Measurements from ENCODE around the gene RPH3AL.
"Not testable (repeated sequence)": the region's sequence is repeated elsewhere in the genome, so short reads cannot be mapped to it uniquely, and the experiment has no call there.

Gene RPH3AL

GRCh38 chr17:379531-380465, 27.2 kb upstream of the RPH3AL start:
- no peak for DNase-seq (ENCODE audit: low read depth in 2 of 2)

DNA sequence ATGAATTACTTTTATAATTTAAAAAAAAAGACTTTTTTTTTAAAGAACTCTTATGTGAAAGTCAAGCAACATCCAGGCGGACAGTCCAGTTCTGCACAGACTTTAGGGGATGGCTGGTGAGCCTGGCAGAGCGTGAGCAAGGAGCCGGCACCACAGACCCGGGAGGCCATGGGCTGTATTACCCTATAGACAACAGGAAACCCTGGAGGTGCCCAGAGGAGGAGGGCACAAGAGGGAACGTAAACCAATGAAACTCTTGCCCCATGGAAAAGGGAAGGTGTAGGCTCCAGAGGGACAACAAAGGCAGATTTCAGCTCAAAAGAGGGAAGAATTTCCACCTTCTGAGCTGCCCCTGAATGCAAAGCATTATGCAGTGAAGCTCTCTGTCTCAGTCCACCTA, 25.5 kb upstream of the RPH3AL start:
- no peak for DNase-seq (ENCODE audit: low read depth in 2 of 2)

DNA sequence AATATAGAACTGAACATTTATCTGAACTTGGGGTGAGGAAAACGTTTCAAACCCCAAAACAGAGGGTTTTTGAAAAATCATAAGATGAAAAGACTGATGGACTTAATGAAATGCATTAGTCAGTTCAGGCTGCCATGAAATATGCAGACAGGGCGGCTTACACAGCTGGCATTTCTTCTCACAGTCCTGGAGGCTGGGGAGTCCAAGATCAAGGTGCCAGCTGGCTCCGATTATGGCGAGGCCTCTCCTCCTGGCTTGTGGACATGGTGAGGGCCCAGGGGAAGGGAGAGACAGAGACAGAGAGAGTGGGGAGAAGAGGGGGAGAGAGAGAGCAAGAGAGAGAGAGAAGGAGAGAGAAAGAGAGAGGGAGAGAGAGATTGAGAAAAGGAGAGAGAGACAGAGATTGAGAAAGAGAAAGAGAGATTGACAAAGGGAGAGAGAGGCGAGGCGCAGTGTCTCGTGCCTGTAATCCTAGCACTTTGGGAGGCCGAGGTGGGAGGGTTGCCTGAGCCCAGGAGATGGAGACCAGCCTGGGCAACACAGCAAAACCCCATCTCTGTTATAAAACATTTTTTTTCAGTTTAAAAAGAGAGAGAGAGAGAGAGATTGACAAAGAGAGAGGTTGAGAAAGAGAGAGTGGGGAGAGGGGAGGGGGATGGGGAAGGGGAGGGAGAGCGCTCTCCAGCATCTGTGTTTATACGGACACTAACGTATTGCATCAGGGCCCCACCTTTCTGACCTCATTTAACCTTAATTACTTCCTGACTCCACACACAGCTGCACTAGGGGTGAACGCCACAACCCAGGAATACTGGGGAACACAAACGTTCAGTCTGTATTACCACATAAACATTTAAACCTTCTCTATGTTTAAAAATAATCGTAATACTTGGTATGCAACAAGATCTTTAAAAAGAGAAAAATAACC, 24.6 kb upstream of the RPH3AL start:
- no peak for DNase-seq (ENCODE audit: low read depth in 2 of 2)

DNA sequence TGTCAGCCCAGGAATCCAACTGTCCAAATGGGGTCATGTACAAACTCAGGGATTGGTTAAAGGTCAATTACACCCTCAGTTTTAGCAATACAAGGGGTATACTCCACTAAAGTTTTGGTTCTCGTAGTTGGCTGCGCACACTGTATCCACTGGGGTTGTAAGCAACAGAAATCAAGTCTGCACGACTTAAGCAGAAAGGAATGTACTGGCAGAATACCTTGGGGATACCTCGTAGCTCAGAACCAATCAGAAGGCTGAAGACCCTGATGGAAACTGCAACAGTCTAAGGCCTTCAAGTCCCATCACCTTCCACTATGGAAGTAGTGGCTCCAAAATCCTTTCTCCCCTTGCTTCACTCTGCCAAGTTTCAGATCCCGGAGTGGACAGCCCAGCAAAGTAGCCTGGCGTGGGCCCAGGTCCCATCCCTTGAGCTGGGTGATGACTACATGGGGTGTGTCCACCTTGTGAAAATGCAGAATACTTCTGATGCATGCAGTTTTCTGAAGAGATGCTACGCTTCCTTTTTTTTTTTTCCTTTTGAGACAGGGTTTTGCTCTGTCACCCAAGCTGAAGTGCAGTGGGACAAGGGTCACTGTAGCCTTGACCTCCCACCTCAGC, 21.1 kb upstream of the RPH3AL start:
- no peak for DNase-seq (ENCODE audit: low read depth in 2 of 2)

- no peak for DNase-seq (ENCODE audit: low read depth in 2 of 2)
Observed at GRCh38 chr17:372157-373152, 19.8 kb upstream of the RPH3AL start.

GRCh38 chr17:371583-371982, 19.0 kb upstream of the RPH3AL start:
- DNase-seq (ENCODE audit: low read depth in 2 of 2): no peak

GRCh38 chr17:367656-368055, 15.0 kb upstream of the RPH3AL start:
- DNase-seq (ENCODE audit: low read depth in 2 of 2): not testable (repeated sequence)

DNA sequence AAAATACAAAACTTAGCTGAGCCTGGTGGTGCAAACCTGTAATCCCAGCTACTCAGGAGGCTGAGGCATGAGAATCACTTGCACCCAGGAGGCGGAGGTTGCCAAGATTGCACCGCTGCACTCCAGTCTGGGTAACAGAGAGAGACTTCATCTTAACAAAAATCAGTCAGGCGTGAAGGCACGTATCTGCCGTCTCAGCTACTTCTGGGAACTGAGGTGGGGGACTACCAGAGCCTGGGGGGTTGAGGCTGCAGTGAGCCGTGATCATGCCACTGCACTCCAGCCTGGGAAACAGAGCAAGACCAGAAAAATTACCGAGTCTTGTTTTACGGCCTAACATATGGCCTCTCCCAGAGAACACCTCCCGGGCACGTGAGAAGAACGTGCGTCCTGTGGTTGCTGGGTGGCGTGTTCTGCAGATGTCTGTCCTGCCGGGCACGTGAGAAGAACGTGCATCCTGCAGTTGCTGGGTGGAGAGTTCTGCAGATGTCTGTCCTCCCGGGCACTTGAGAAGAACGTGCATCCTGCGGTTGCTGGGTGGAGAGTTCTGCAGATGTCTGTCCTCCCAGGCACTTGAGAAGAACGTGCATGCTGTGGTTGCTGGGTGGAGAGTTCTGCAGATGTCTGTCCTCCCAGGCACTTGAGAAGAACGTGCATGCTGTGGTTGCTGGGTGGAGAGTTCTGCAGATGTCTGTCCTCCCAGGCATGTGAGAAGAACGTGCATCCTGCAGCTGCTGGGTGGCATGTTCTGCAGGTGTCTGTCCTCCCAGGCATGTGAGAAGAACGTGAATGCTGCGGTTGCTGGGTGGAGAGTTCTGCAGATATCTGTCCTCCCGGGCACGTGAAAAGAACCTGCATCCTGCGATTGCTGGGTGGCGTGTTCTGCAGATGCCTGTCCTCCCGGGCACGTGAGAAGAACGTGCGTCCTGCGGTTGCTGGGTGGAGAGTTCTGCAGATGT, 14.3 kb upstream of the RPH3AL start:
- DNase-seq (ENCODE audit: low read depth in 2 of 2): not testable (repeated sequence)

GRCh38 chr17:364766-365165, 12.2 kb upstream of the RPH3AL start:
- DNase-seq (ENCODE audit: low read depth in 2 of 2): no peak

DNA sequence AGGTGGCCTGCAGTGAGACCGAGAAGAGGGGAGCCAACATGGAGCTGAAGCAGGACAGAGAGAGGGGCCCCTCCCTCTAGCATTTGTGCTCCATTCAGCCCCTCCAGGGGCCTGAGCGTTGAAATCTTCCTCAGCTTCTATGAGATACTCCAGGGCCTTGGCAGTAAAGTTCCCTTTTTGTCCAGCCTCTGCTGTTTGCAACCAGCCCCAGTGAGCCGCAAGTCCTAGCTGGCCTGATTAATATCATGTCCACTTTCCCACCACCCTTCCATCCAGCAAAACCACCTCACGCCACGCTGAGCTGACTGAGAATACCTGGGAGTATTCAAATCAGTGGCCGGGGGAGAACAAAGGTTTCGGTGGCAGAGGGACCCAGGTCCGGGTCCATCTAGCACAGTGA, 11.7 kb upstream of the RPH3AL start:
- DNase-seq (ENCODE audit: low read depth in 2 of 2): no peak

GRCh38 chr17:362721-363120, 10.1 kb upstream of the RPH3AL start:
- DNase-seq (ENCODE audit: low read depth in 2 of 2): no peak

DNA sequence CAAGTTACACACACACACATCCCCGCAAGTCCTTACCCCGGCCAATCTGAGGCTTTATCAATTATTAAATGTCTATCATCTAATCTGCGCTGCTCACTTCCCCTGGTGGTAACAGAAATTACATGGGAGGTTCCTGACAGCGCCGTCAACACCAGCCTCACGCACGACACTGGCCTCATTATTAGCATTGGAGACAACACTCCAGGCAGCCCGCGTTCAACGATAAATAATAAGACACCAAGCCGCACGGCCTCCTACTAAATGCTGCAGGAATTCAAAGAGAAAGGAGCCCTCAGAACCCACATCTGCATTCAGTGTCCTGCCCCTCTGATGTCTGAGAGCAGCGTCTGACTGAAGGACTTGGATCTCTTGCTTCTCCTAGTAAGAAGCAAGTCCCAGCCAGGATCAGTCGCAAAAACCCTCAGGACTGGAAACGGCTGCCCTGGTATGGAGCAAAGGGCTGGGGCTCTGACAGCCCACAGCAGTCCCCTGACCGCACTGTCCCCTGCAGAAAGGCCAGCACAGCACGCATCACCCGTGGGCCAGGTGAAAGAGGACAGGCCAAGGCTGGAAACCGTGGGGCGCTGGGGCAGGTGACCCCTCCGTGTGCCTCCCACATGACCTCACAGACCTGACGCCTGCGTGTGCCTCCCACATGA, 7.6 kb upstream of the RPH3AL start:
- DNase-seq (ENCODE audit: low read depth in 2 of 2): no peak

DNA sequence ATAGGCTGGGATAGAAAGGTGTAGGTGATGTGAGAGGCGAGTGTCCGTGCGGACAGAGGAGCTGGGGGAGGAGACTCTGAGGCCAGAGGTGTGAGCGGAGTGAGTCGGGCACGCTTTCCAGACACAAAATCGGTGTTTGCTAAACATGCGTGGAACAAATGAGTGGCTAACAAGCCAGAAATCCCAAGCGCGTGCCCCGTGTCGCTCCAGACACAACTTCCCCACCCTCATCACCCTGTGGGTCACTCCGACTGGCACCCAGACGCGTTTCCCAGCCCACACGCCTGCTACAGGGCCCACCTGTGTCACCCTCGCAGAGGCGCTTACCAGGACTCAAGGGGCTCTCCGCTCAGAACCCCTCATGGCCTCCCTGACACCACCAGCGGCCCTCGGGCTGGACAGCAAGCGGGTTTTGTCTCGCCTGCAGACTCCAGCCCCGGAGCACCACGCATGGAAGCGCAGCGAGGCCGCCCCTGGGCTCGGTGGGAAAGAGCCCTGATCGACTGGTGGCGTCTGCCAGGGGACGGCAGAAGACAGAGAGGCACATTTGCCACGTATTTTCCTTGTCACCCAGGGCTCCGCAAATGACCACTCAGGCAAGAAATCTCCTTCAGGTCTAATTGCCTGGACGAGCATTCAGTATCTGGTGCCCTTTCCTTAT, 6.0 kb upstream of the RPH3AL start:
- no peak for DNase-seq (ENCODE audit: low read depth in 2 of 2)

DNA sequence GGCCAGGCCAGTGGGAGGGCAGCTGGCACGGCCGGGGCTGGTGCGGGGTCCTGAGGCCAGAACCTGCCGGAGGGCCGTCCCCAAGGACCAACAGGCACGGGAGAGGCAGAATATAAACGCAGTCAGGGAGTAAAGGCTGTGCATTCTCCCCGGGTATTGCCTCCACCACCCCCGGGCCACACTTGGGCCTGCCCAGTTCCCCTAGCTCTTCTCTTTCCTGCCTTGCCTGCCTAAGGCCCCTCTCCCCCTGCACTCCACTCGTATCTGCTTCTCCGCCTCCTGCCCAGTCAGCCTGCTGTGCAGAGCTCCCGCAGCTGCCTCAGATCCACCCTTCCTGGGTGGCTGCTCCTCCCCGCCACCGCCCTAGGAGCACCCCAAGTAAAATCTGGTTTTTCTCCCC, 5.0 kb upstream of the RPH3AL start:
- no peak for DNase-seq (ENCODE audit: low read depth in 2 of 2)

DNA sequence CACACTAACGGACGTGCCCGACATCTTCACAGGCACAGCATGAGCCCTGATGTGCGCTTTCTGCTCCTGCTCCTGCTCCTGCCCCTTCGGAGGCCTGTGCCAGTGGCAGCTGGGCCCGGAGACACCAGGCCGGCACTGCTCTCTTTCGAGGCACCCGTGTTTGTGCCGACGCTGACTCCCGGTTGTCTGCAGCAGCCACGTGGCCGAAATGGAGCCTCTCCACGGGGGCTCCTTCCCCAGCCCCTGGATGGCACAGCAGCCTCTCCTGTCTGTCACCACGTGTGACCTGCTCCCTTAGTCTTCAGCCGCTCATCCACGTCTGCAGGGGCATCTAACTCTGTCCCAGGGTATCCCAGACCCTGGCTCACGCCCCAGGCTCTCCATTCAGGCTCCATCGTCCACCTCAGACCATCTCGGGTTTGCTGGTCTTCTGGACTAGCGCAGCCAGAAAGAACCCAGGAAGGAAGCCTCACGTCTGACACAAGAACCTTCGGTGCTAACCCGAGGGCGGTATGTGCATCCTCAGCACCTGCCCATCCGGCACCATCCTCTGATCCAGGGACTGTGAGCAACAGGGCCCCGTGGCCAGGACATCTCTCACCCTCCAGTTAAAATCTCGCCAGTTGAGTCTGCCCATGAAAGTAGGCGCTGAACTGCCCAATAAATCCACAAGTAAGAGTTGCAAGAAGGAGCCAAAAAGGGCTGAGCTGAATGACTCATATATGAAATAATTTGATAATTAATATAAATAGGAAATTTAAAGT, 4.2 kb upstream of the RPH3AL start:
- DNase-seq (ENCODE audit: low read depth in 2 of 2): no peak

- no peak for DNase-seq (ENCODE audit: low read depth in 2 of 2)
Observed at GRCh38 chr17:354651-355556, 2.3 kb upstream of the RPH3AL start.

DNA sequence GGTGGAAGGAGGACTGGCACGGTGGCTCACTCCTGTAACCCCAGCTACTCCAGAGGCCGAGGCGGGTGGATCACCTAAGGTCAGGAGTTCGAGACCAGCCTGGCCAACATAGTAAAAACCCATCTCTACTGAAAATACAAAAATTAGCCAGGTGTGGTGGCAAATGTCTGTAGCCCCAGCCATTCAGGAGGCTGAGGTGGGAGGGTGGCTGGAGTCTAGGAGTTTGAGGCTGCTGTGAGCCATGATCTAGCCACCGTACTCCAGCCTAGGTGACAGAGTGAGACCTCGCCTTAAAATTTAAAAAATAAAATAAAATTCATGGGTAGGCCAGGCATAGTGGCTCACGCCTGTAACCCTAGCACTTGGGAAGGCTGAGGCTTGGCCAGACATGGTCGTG, 1.2 kb upstream of the RPH3AL start:
- DNase-seq (ENCODE audit: low read depth in 2 of 2): no peak
